Keratinocyte (primary cell): ENCODE data around the gene GAMT.

Experiments used
- CTCF ChIP-seq, 3 experiments: IDR thresholded peaks in 1 of 3; conservative IDR thresholded peaks in 1 of 3; optimal IDR thresholded peaks in 1 of 3; 2 replicates in 2 of 3; 3 replicates in 1 of 3; pipeline versions ENCODE3 to v1.5.1; 2011; ENCODE audit warnings: low read length in 3 of 3, mild to moderate bottlenecking in 3 of 3, moderate library complexity in 2 of 3, control low read depth in 1 of 3, inconsistent platforms in 1 of 3; ENCODE audit not compliant: insufficient read depth in 2 of 3; ENCODE audit errors: extremely low read depth in 1 of 3
- EZH2 ChIP-seq: IDR thresholded peaks from one replicate; pipeline ENCODE4 v1.6.1; 2012; ENCODE audit warnings: inconsistent platforms, mild to moderate bottlenecking, low read length, moderate library complexity

- TF ChIP-seq CTCF (optimal IDR thresholded peaks at IDR 0.05 in 1 of 3, IDR thresholded peaks at IDR 0.05 in 1 of 3, conservative IDR thresholded peaks at IDR 0.05 in 1 of 3; ENCODE audit: extremely low read depth in 1 of 3, insufficient read depth in 2 of 3, low read length in 3 of 3) (no peak), EZH2 (no peak)
These were observed 32.0 kb upstream of the GAMT start for GRCh38 chr19:1433119-1434039.
